Prostate gland (tissue), 2 donors: ENCODE data around the gene AQR. TPM values are rescaled to one million over a fixed set of nuclear protein-coding genes. Genes with fewer than 3 reads are reported as not detected.

ENCODE experiments used
- DNase-seq: peaks from one replicate; pipeline ENCODE4 v3.0.0-alpha.2; 2019; ENCODE audit warnings: low spot score
- H3K27ac ChIP-seq, 2 donors: fragments of 200-600 bp; sonication (generic); 2 replicates each; pipeline ENCODE4 v1.5.1; 2017 to 2019
- H3K27me3 ChIP-seq: fragments of 200-600 bp; sonication (generic); replicated peaks from 2 replicates; pipeline ENCODE4 v1.5.1; 2019; ENCODE audit not compliant: insufficient read depth
- H3K36me3 ChIP-seq, 2 donors: fragments of 200-600 bp; sonication (generic); 1 replicate in 1 of 2; 2 replicates in 1 of 2; pipeline versions ENCODE4 v1.5.1 to v1.8.1; 2017 to 2019
- H3K4me1 ChIP-seq: fragments of 200-600 bp; sonication (generic); replicated peaks from 2 replicates; pipeline ENCODE4 v1.5.1; 2019
- H3K4me3 ChIP-seq, 2 donors: fragments of 200-600 bp; sonication (generic); 2 replicates each; pipeline ENCODE4 v1.5.1; 2017 to 2019
- H3K9me3 ChIP-seq: fragments of 200-600 bp; sonication (generic); 2 replicates; pipeline ENCODE4 v1.5.1; 2017
- CTCF ChIP-seq, 4 experiments: fragments of 200-600 bp in 2 of 4; fragments of 450-650 bp in 2 of 4; sonication (generic) in 2 of 4; IDR thresholded peaks; 1 replicate in 3 of 4; 2 replicates in 1 of 4; pipeline ENCODE4 v1.5.1; 2016 to 2019; ENCODE audit warnings: antibody characterized with exemption in 4 of 4, mild to moderate bottlenecking in 2 of 4, moderate library complexity in 2 of 4
- POLR2A ChIP-seq: fragments of 450-650 bp; IDR thresholded peaks from one replicate; pipeline ENCODE4 v1.6.1; 2016; ENCODE audit warnings: antibody characterized with exemption, mild to moderate bottlenecking
- POLR2AphosphoS5 ChIP-seq: sonication (generic); formaldehyde crosslinking; IDR thresholded peaks from one replicate; pipeline ENCODE4 v1.6.1; 2017; ENCODE audit warnings: antibody characterized with exemption
- WGBS: methylation state at CpG from one replicate; pipeline ENCODE4 v1.1.5; 2018; 5-methylcytosine and 5-hydroxymethylcytosine counted together
- intact Hi-C: fragments of 100-400 bp; cut with DNase I; formaldehyde crosslinking; loops from one replicate; pipeline ENCODE4 v1.14.2; 2022
- total RNA-seq, 2 donors: library from RNA; depleted of rRNA; stranded (reverse); fragments of >200 nt; gene quantifications; one replicate each; pipeline ENCODE4 v1.1.0, GENCODE V29; 2016

AQR gene
- total RNA-seq, 2 donors from 2014 or later, result 32.9 to 34.0 TPM

DNA sequence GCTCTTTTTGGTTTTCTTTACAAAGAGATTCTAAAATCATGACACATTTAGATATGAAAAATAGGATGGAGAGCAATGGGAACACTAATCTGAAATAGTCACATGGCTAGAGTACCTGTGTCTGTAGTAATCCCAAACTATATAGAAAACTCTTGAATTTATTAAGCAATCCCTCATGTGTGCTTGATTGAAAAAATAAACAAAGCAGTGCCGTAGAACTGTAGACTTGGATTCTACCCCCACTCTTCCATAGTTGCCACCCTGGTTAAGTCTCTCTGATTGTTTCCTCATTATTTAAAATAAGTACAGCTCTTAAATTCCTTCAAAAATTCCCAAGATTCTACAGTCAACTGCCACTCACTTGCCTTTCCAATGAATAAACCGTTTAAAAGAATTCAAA lies 115.3 kb downstream of the AQR start:
- DNase-seq, result no peak
- TF ChIP-seq POLR2A (no peak), CTCF (IDR thresholded peaks at IDR 0.05) (no peak), POLR2AphosphoS5 (no peak)
- no peak overlapping the region for H3K27ac ChIP-seq
- 88% methylated on average over 2 of the region's 2 CpGs for WGBS
- no peak overlapping the region for H3K4me3 ChIP-seq
- H3K9me3 ChIP-seq, result no peaks in the 10 kb centered on the region
- no peaks in the 10 kb centered on the region for H3K27me3 ChIP-seq
- H3K36me3 ChIP-seq, result no peaks in the 10 kb centered on the region
- H3K4me1 ChIP-seq, result no peaks in the 10 kb centered on the region
- intact Hi-C loops, result no loop called here

DNA sequence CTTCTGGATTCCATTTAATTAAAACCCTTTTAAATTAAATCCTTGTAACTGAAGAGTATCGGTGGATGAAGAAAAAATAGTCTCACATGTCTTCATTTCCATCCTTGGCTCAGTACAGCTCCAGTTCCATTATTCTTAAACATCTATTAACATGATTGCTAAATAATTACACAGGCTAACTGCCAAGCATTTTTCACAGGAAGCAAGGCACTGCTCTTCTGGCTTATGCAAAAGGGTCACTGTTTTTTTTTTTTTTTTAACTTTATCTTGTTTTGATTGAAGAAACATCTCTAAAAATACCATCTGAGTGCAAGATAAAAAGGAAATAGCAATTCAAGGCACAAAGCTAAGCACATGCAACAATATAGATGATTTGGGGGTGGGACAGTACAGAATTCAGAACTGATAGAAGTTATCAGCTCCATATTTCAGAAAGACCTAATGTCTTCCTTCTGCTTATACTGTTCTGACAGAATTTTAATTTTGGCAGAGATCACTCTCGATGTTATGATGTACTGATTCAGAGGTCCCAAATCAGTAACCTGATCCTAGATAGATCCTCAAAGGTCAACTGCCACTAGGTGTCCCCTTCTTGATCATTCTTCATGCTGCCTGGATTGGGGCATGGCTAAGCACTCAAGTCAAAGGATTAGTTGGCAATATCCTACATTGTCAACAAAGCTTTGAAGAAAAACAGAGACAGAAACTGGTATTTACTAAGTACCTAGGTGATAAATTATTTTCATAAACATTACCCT lies 116.4 kb downstream of the AQR start:
- no peaks in the 10 kb centered on the region for H3K4me1 ChIP-seq
- WGBS, result 35% methylated on average over 2 of the region's 2 CpGs
- H3K27ac ChIP-seq, result peak overlapping the region in 1 of 2 donors; percentile 12
- H3K27me3 ChIP-seq, result no peaks in the 10 kb centered on the region
- H3K36me3 ChIP-seq, result no peaks in the 10 kb centered on the region
- no peak overlapping the region for H3K4me3 ChIP-seq
- no peaks in the 10 kb centered on the region for H3K9me3 ChIP-seq
- TF ChIP-seq POLR2AphosphoS5 (peak; percentile 63), POLR2A (no peak)
- intact Hi-C loops, result no loop called here
- peak; percentile 36 for DNase-seq

GRCh38 chr15:34851751-34852150 lies 117.8 kb downstream of the AQR start:
- Histone ChIP-seq H3K9me3 (no peaks in the 10 kb centered on the region), H3K4me1 (no peaks in the 10 kb centered on the region), H3K27ac (no peak overlapping the region), H3K36me3 (no peaks in the 10 kb centered on the region), H3K27me3 (no peaks in the 10 kb centered on the region), H3K4me3 (no peak overlapping the region)
- no peak for TF ChIP-seq POLR2A
- no peak for TF ChIP-seq POLR2AphosphoS5
- no peak for TF ChIP-seq CTCF (IDR thresholded peaks at IDR 0.05)
- intact Hi-C loops, result no loop called here
- no peak for DNase-seq
- WGBS, result 93% methylated on average over 4 of the region's 4 CpGs

GRCh38 chr15:34851007-34851406 lies 118.5 kb downstream of the AQR start:
- Histone ChIP-seq H3K4me1 (no peaks in the 10 kb centered on the region), H3K4me3 (no peak overlapping the region), H3K9me3 (no peaks in the 10 kb centered on the region), H3K27me3 (no peaks in the 10 kb centered on the region), H3K27ac (no peak overlapping the region), H3K36me3 (no peaks in the 10 kb centered on the region)
- TF ChIP-seq POLR2AphosphoS5, result no peak
- no peak for TF ChIP-seq POLR2A
- TF ChIP-seq CTCF (IDR thresholded peaks at IDR 0.05), result no peak
- intact Hi-C loops, result no loop called here
- WGBS, result 79% methylated on average over 3 of the region's 3 CpGs
- no peak for DNase-seq

GRCh38 chr15:34850121-34850520 lies 119.4 kb downstream of the AQR start:
- intact Hi-C loops, result no loop called here
- TF ChIP-seq POLR2AphosphoS5 (no peak), CTCF (IDR thresholded peaks at IDR 0.05) (no peak), POLR2A (no peak)
- 53% methylated on average over 10 of the region's 10 CpGs for WGBS
- Histone ChIP-seq H3K4me3 (no peak overlapping the region), H3K36me3 (no peaks in the 10 kb centered on the region), H3K4me1 (no peaks in the 10 kb centered on the region), H3K9me3 (no peaks in the 10 kb centered on the region), H3K27me3 (no peaks in the 10 kb centered on the region), H3K27ac (no peak overlapping the region)
- DNase-seq, result no peak
